SU-DHL-6 (cell line): ENCODE data around the gene GLYATL3.

ENCODE experiments used
- EZH2phosphoT487 ChIP-seq: fragments of 200-600 bp; sonication (generic), shearing (Covaris generic); conservative IDR thresholded peaks from 2 replicates; pipeline ENCODE4 v1.6.1; 2018; ENCODE audit warnings: mild to moderate bottlenecking, antibody characterized with exemption, low read length, moderate library complexity, mixed read lengths
- TF ChIP-seq, protein P1 (sequence below): fragments of 200-600 bp; sonication (generic); IDR thresholded peaks from one replicate; pipeline ENCODE4 v1.5.1; 2017; ENCODE audit warnings: antibody characterized with exemption, mild to moderate bottlenecking, low read length, moderate library complexity; ENCODE audit not compliant: insufficient read depth, poor library complexity, severe bottlenecking

DNA sequence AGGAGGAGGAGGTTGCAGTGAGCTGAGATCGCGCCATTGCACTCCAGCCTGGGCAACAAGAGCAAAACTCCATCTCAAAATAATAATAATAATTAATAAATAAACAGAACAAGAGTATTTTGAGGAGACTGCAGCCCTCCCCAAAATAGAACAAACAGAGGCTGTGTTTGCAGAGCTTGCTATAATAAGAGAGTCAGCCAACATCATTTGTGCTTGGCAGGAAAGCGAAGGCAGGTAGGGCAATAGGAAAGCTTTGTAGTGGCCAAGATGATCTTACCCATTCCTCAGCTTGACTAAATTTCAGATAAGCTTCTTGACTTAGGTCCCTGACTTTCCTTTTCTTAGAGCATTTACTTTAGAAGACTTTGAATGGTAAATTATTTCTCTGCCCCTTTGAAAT lies 57.5 kb downstream of the GLYATL3 start:
- TF ChIP-seq, protein P1, sequence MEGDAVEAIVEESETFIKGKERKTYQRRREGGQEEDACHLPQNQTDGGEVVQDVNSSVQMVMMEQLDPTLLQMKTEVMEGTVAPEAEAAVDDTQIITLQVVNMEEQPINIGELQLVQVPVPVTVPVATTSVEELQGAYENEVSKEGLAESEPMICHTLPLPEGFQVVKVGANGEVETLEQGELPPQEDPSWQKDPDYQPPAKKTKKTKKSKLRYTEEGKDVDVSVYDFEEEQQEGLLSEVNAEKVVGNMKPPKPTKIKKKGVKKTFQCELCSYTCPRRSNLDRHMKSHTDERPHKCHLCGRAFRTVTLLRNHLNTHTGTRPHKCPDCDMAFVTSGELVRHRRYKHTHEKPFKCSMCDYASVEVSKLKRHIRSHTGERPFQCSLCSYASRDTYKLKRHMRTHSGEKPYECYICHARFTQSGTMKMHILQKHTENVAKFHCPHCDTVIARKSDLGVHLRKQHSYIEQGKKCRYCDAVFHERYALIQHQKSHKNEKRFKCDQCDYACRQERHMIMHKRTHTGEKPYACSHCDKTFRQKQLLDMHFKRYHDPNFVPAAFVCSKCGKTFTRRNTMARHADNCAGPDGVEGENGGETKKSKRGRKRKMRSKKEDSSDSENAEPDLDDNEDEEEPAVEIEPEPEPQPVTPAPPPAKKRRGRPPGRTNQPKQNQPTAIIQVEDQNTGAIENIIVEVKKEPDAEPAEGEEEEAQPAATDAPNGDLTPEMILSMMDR: no peak
- no peak for TF ChIP-seq EZH2phosphoT487
